Hepatocyte (in vitro differentiated cells): ENCODE data around the gene RFXAP.

ENCODE experiments used
- EZH2 ChIP-seq: fragments of 200-600 bp; sonication (generic); IDR thresholded peaks from 2 replicates; pipeline ENCODE4 v1.6.1; 2016; ENCODE audit warnings: antibody characterized with exemption, mild to moderate bottlenecking, borderline replicate concordance
- EZH2phosphoT487 ChIP-seq: fragments of 200-600 bp; sonication (generic); IDR thresholded peaks from one replicate; pipeline ENCODE4 v1.6.1; 2018; ENCODE audit warnings: antibody characterized with exemption, mild to moderate bottlenecking, low read depth, moderate library complexity; ENCODE audit not compliant: unreplicated experiment, severe bottlenecking
- TF ChIP-seq, protein P1 (sequence below): fragments of 200-600 bp; sonication (generic); IDR thresholded peaks from 2 replicates; pipeline ENCODE4 v1.5.1; 2016; ENCODE audit warnings: antibody characterized with exemption, mild to moderate bottlenecking; ENCODE audit not compliant: poor library complexity

DNA sequence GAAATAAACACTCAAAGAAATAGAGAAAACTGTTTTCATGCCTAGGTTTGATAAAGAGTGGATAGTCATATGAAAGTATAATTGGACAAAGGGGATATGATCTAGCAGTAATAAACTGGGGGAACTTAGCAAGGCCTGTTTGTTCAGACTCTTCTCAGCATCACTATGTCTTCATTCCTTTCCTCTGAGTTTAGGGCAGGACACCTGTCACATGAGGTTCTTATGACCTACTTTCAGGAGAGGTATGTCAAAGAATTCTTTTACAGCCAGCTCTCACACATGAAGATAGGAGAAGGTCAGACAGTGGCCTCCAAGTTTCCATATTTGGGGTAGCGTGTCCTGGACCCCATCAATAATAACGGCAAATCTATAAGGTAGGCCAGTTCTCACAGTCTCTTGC lies 11.4 kb upstream of the RFXAP start:
- TF ChIP-seq, protein P1, sequence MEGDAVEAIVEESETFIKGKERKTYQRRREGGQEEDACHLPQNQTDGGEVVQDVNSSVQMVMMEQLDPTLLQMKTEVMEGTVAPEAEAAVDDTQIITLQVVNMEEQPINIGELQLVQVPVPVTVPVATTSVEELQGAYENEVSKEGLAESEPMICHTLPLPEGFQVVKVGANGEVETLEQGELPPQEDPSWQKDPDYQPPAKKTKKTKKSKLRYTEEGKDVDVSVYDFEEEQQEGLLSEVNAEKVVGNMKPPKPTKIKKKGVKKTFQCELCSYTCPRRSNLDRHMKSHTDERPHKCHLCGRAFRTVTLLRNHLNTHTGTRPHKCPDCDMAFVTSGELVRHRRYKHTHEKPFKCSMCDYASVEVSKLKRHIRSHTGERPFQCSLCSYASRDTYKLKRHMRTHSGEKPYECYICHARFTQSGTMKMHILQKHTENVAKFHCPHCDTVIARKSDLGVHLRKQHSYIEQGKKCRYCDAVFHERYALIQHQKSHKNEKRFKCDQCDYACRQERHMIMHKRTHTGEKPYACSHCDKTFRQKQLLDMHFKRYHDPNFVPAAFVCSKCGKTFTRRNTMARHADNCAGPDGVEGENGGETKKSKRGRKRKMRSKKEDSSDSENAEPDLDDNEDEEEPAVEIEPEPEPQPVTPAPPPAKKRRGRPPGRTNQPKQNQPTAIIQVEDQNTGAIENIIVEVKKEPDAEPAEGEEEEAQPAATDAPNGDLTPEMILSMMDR, result no peak
- TF ChIP-seq EZH2 (no peak), EZH2phosphoT487 (no peak)
